ENCODE results near the gene ITGAD.
"Not testable (repeated sequence)": the region's sequence is repeated elsewhere in the genome, so short reads cannot be mapped to it uniquely, and the experiment has no call there.

The ITGAD gene

GRCh38 chr16:31429796-31430195, 36.7 kb downstream of the ITGAD start:
- DNase-seq (ENCODE audit: low spot score) (no peak), FAIRE-seq (no peak)

GRCh38 chr16:31430380-31431052, 37.4 kb downstream of the ITGAD start:
- DNase-seq (ENCODE audit: low spot score) (no peak), FAIRE-seq (no peak)

GRCh38 chr16:31435341-31436220, 42.4 kb downstream of the ITGAD start:
- no peak for DNase-seq (ENCODE audit: low spot score)

GRCh38 chr16:31436221-31437045, 43.3 kb downstream of the ITGAD start:
- no peak for FAIRE-seq
- no peak for DNase-seq (ENCODE audit: low spot score)

More at GRCh38 chr16:31435341-31436220, 42.4 kb downstream of the ITGAD start:
- no peak for FAIRE-seq

- no peak for FAIRE-seq
- no peak for DNase-seq (ENCODE audit: low spot score)
Observed at GRCh38 chr16:31438414-31438813, 45.3 kb downstream of the ITGAD start.

- not testable (repeated sequence) for DNase-seq (ENCODE audit: low spot score); FAIRE-seq
Observed at GRCh38 chr16:31439023-31439422, 45.9 kb downstream of the ITGAD start.

- no peak for DNase-seq (ENCODE audit: low spot score)
- no peak for FAIRE-seq
Observed at GRCh38 chr16:31439519-31439918, 46.4 kb downstream of the ITGAD start.

GRCh38 chr16:31440516-31441184, 47.5 kb downstream of the ITGAD start:
- FAIRE-seq = no peak
- no peak for DNase-seq (ENCODE audit: low spot score)

- DNase-seq (ENCODE audit: low spot score) = no peak
- no peak for FAIRE-seq
Observed at GRCh38 chr16:31441956-31442355, 48.8 kb downstream of the ITGAD start.

GRCh38 chr16:31445931-31446330, 52.8 kb downstream of the ITGAD start:
- FAIRE-seq; DNase-seq (ENCODE audit: low spot score): not testable (repeated sequence)

GRCh38 chr16:31451201-31451600, 58.1 kb downstream of the ITGAD start:
- no peak for DNase-seq (ENCODE audit: low spot score)
- no peak for FAIRE-seq

- FAIRE-seq = no peak
- DNase-seq (ENCODE audit: low spot score) = peak; percentile 46
Observed at GRCh38 chr16:31451681-31452351, 58.7 kb downstream of the ITGAD start.

GRCh38 chr16:31452631-31453106, 59.5 kb downstream of the ITGAD start:
- peak; percentile 70 for DNase-seq (ENCODE audit: low spot score)
- peak; percentile 21 for FAIRE-seq

- no peak for DNase-seq (ENCODE audit: low spot score)
- FAIRE-seq = no peak
Observed at GRCh38 chr16:31453255-31454204, 60.4 kb downstream of the ITGAD start.

- FAIRE-seq (no peak), DNase-seq (ENCODE audit: low spot score) (no peak)
Observed at GRCh38 chr16:31455601-31456314, 62.6 kb downstream of the ITGAD start.

GRCh38 chr16:31456988-31457360, 63.8 kb downstream of the ITGAD start:
- FAIRE-seq (no peak), DNase-seq (ENCODE audit: low spot score) (no peak)

GRCh38 chr16:31458073-31458843, 65.1 kb downstream of the ITGAD start:
- no peak for FAIRE-seq

More at GRCh38 chr16:31458073-31458843, 65.1 kb downstream of the ITGAD start:
- no peak for DNase-seq (ENCODE audit: low spot score)
